GM23338 (cell line): ENCODE measurements around the gene DNAJC13. TPM values are rescaled to one million over a fixed set of nuclear protein-coding genes. Genes with fewer than 3 reads are reported as not detected.
A peak's percentile ranks its signal among the peaks of the same experiment; 100 is the strongest.

Source experiments
- ATAC-seq: fragments of 200-7000 bp; cut with Tn5 transposase; 3 replicates; pipeline ENCODE4 v1.9.1; 2020
- DNase-seq: peaks from one replicate; pipeline ENCODE4 v3.0.0-alpha.2; 2015; ENCODE audit warnings: low spot score
- H2AFZ ChIP-seq: fragments of 200-600 bp; sonication (generic); 2 replicates; pipeline ENCODE4 v1.8.0; 2016; ENCODE audit warnings: antibody characterized with exemption, mild to moderate bottlenecking, moderate library complexity
- H3F3A ChIP-seq: fragments of 200-600 bp; sonication (generic); replicated peaks from 2 replicates; pipeline ENCODE4 v1.8.0; 2017; ENCODE audit warnings: antibody characterized with exemption, mixed run types, low read depth
- H3K27ac ChIP-seq: fragments of 200-600 bp; sonication (generic); 2 replicates; pipeline ENCODE4 v1.6.1; 2016; ENCODE audit warnings: low read depth
- H3K27me3 ChIP-seq: fragments of 200-600 bp; sonication (generic); 2 replicates; pipeline ENCODE4 v1.8.0; 2016; ENCODE audit warnings: mild to moderate bottlenecking, mixed run types, moderate library complexity; ENCODE audit not compliant: insufficient read depth
- H3K36me3 ChIP-seq: fragments of 200-600 bp; sonication (generic); 2 replicates; pipeline ENCODE4 v1.8.0; 2016; ENCODE audit warnings: mild to moderate bottlenecking; ENCODE audit not compliant: insufficient read depth
- H3K4me1 ChIP-seq: fragments of 200-600 bp; sonication (generic); 2 replicates; pipeline ENCODE4 v1.8.0; 2016; ENCODE audit warnings: mild to moderate bottlenecking, moderate library complexity; ENCODE audit not compliant: insufficient read depth
- H3K4me2 ChIP-seq: fragments of 200-600 bp; sonication (generic); 2 replicates; pipeline ENCODE4 v1.7.1; 2017; ENCODE audit warnings: mixed run types
- H3K4me3 ChIP-seq: fragments of 200-600 bp; sonication (generic); 2 replicates; pipeline ENCODE4 v1.6.1; 2016; ENCODE audit warnings: mixed run types
- H3K79me2 ChIP-seq: fragments of 200-600 bp; sonication (generic); replicated peaks from 2 replicates; pipeline ENCODE4 v1.8.0; 2017; ENCODE audit warnings: mild to moderate bottlenecking; ENCODE audit not compliant: insufficient read depth
- H3K9me2 ChIP-seq: fragments of 200-600 bp; sonication (generic); 2 replicates; pipeline ENCODE4 v1.8.0; 2017; ENCODE audit not compliant: insufficient read depth
- H4K20me1 ChIP-seq: fragments of 200-600 bp; sonication (generic); replicated peaks from 2 replicates; pipeline ENCODE4 v1.8.0; 2017; ENCODE audit warnings: mild to moderate bottlenecking; ENCODE audit not compliant: insufficient read depth
- H3K27ac Mint-ChIP-seq: 2 replicates; pipeline ENCODE4 v1.8.0; 2020; ENCODE audit warnings: inconsistent platforms, mild to moderate bottlenecking, moderate library complexity, mixed read lengths
- H3K27me3 Mint-ChIP-seq: 3 replicates; pipeline ENCODE4 v1.8.0; 2022; ENCODE audit warnings: low read depth, mild to moderate bottlenecking, moderate library complexity, mixed read lengths, inconsistent platforms; ENCODE audit not compliant: insufficient read depth, poor library complexity
- H3K36me3 Mint-ChIP-seq: 3 replicates; pipeline ENCODE4 v1.8.0; 2021; ENCODE audit warnings: low read depth, mild to moderate bottlenecking, inconsistent platforms, moderate library complexity, mixed read lengths
- H3K4me1 Mint-ChIP-seq: 3 replicates; pipeline ENCODE4 v1.8.0; 2020; ENCODE audit warnings: mild to moderate bottlenecking, inconsistent platforms, mixed read lengths
- H3K4me3 Mint-ChIP-seq: 3 replicates; pipeline ENCODE4 v1.8.0; 2021; ENCODE audit warnings: moderate library complexity, mild to moderate bottlenecking, inconsistent platforms, mixed read lengths
- H3K9me3 Mint-ChIP-seq: 3 replicates; pipeline ENCODE4 v1.8.0; 2020; ENCODE audit warnings: moderate library complexity, mild to moderate bottlenecking, inconsistent platforms, mixed read lengths
- CREB1 ChIP-seq: fragments of 250-450 bp; sonication (Bioruptor Pico); IDR thresholded peaks from 2 replicates; pipeline ENCODE4 v1.5.0; 2020; ENCODE audit warnings: low read depth, mild to moderate bottlenecking, moderate library complexity
- EZH2 ChIP-seq: fragments of 200-600 bp; sonication (generic); IDR thresholded peaks from one replicate; pipeline ENCODE4 v1.8.0; 2017; ENCODE audit warnings: antibody characterized with exemption, mild to moderate bottlenecking, low read depth; ENCODE audit not compliant: unreplicated experiment
- EZH2phosphoT487 ChIP-seq: fragments of 200-600 bp; sonication (generic); IDR thresholded peaks from one replicate; pipeline ENCODE4 v1.8.1; 2018; ENCODE audit warnings: antibody characterized with exemption; ENCODE audit not compliant: unreplicated experiment
- JUNB ChIP-seq: IDR thresholded peaks from one replicate; pipeline ENCODE4 v1.6.1; 2016; ENCODE audit warnings: antibody characterized with exemption; ENCODE audit not compliant: unreplicated experiment
- NANOG ChIP-seq: IDR thresholded peaks from 2 replicates; pipeline ENCODE4 v1.6.1; 2016; ENCODE audit warnings: antibody characterized with exemption, borderline replicate concordance
- POLR2AphosphoS5 ChIP-seq: IDR thresholded peaks from 2 replicates; pipeline ENCODE4 v1.6.1; 2016; ENCODE audit warnings: antibody characterized with exemption, low read depth
- STAT1 ChIP-seq: IDR thresholded peaks from one replicate; pipeline ENCODE4 v1.6.1; 2016; ENCODE audit warnings: antibody characterized with exemption; ENCODE audit not compliant: unreplicated experiment
- ZNF114 ChIP-seq: fragments of 250-450 bp; sonication (Bioruptor Pico); IDR thresholded peaks from 2 replicates; pipeline ENCODE4 v1.5.0; 2020; ENCODE audit warnings: mild to moderate bottlenecking, moderate library complexity
- ZNF331 ChIP-seq: fragments of 250-450 bp; sonication (Bioruptor Pico); IDR thresholded peaks from 2 replicates; pipeline ENCODE4 v1.5.0; 2020; ENCODE audit warnings: low read depth, mild to moderate bottlenecking, moderate library complexity
- polyA plus RNA-seq: library from polyadenylated mRNA; unstranded; fragments of >200 nt; fragmentation: Nextera tagmentation; extraction: Ambion mirVana; gene quantifications from 2 replicates; pipeline ENCODE4 v1.2.1, GENCODE V29; 2016
- total RNA-seq: library from RNA; depleted of rRNA; stranded (reverse); fragments of >200 nt; shearing (Covaris generic); gene quantifications from 2 replicates; pipeline ENCODE4 v1.2.3, GENCODE V29; 2014
- TF ChIP-seq, protein P1 (sequence below): IDR thresholded peaks from one replicate; pipeline ENCODE4 v1.6.1; 2018; ENCODE audit warnings: antibody characterized with exemption; ENCODE audit not compliant: unreplicated experiment
- TF ChIP-seq, protein P2 (sequence below), 2 experiments: fragments of 200-600 bp in 1 of 2; sonication (generic) in 1 of 2; conservative IDR thresholded peaks; 2 replicates each; pipeline versions ENCODE4 v1.5.1 to v1.6.1; 2016 to 2017; ENCODE audit warnings: antibody characterized with exemption in 2 of 2, low read depth in 2 of 2, mild to moderate bottlenecking in 2 of 2, moderate library complexity in 1 of 2
- TF ChIP-seq, protein P3 (sequence below): fragments of 250-450 bp; sonication (Bioruptor Pico); IDR thresholded peaks from 2 replicates; pipeline ENCODE4 v1.5.0; 2020; ENCODE audit warnings: mild to moderate bottlenecking, moderate library complexity
- TF ChIP-seq, protein P4 (sequence below): IDR thresholded peaks from 2 replicates; pipeline ENCODE4 v1.6.1; 2016; ENCODE audit warnings: antibody characterized with exemption

DNAJC13 gene
- total and polyA plus RNA-seq, 2 experiments from 2014 or later = 8.3 to 33.6 TPM

DNA sequence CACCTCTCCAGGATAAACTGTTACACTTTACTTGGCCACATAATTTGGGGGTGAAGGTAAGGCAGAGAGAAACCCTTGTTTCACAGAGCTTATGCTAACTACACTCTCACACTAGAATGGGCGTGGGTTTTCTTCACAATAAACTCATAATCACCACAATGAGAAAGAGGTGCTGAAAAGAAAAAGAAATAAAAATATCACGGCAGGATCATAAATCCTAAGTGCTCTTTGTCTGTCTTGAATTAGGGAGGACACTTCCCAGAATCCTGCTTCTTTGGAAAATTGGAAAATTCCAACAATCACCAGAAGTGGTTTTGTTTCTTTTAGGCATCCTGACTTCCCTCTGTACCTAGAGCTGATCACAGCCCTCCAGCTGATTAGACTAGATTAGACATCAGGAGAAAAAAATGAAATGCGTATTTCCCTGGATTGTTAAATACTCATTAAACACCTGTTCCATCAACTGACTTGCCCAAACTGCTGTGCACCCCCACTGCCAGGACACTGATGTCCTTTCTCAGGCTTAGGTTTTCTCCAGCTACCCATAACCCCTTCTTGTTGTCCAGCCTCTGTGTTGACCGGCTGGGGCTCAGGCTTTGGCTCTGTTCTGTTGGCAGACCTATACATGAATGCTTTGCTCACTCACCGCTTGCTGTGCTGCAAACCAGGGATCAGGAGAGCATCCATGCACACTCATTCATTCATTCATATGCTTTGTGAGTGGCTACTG, 138.2 kb downstream of the DNAJC13 start:
- Histone ChIP-seq H2AFZ (no peak overlapping the region), H3K4me1 (peaks cover 17% of the 10 kb centered on the region; the same call in 1 of the 2 replicates), H3K36me3 (no peaks in the 10 kb centered on the region), H3K27me3 (no peaks in the 10 kb centered on the region), H3F3A (no peaks in the 10 kb centered on the region), H4K20me1 (no peaks in the 10 kb centered on the region), H3K4me2 (peak overlapping the region; percentile 38; the same call in 1 of the 2 replicates), H3K79me2 (no peaks in the 10 kb centered on the region), H3K27ac (no peak overlapping the region), H3K4me3 (no peak overlapping the region), H3K9me2 (no peaks in the 10 kb centered on the region)
- H3K27me3 Mint-ChIP-seq = no peaks in the 10 kb centered on the region
- no peak for TF ChIP-seq NANOG
- TF ChIP-seq EZH2phosphoT487 = no peak
- TF ChIP-seq ZNF114 (CRISPR knock-in tag) = no peak
- no peak for TF ChIP-seq ZNF331 (CRISPR knock-in tag)
- TF ChIP-seq, protein P1, sequence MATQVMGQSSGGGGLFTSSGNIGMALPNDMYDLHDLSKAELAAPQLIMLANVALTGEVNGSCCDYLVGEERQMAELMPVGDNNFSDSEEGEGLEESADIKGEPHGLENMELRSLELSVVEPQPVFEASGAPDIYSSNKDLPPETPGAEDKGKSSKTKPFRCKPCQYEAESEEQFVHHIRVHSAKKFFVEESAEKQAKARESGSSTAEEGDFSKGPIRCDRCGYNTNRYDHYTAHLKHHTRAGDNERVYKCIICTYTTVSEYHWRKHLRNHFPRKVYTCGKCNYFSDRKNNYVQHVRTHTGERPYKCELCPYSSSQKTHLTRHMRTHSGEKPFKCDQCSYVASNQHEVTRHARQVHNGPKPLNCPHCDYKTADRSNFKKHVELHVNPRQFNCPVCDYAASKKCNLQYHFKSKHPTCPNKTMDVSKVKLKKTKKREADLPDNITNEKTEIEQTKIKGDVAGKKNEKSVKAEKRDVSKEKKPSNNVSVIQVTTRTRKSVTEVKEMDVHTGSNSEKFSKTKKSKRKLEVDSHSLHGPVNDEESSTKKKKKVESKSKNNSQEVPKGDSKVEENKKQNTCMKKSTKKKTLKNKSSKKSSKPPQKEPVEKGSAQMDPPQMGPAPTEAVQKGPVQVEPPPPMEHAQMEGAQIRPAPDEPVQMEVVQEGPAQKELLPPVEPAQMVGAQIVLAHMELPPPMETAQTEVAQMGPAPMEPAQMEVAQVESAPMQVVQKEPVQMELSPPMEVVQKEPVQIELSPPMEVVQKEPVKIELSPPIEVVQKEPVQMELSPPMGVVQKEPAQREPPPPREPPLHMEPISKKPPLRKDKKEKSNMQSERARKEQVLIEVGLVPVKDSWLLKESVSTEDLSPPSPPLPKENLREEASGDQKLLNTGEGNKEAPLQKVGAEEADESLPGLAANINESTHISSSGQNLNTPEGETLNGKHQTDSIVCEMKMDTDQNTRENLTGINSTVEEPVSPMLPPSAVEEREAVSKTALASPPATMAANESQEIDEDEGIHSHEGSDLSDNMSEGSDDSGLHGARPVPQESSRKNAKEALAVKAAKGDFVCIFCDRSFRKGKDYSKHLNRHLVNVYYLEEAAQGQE = no peak
- TF ChIP-seq, protein P2, sequence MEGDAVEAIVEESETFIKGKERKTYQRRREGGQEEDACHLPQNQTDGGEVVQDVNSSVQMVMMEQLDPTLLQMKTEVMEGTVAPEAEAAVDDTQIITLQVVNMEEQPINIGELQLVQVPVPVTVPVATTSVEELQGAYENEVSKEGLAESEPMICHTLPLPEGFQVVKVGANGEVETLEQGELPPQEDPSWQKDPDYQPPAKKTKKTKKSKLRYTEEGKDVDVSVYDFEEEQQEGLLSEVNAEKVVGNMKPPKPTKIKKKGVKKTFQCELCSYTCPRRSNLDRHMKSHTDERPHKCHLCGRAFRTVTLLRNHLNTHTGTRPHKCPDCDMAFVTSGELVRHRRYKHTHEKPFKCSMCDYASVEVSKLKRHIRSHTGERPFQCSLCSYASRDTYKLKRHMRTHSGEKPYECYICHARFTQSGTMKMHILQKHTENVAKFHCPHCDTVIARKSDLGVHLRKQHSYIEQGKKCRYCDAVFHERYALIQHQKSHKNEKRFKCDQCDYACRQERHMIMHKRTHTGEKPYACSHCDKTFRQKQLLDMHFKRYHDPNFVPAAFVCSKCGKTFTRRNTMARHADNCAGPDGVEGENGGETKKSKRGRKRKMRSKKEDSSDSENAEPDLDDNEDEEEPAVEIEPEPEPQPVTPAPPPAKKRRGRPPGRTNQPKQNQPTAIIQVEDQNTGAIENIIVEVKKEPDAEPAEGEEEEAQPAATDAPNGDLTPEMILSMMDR (conservative IDR thresholded peaks at IDR 0.05; ENCODE audit: low read depth in 2 of 2) = no peak
- TF ChIP-seq, protein P3, sequence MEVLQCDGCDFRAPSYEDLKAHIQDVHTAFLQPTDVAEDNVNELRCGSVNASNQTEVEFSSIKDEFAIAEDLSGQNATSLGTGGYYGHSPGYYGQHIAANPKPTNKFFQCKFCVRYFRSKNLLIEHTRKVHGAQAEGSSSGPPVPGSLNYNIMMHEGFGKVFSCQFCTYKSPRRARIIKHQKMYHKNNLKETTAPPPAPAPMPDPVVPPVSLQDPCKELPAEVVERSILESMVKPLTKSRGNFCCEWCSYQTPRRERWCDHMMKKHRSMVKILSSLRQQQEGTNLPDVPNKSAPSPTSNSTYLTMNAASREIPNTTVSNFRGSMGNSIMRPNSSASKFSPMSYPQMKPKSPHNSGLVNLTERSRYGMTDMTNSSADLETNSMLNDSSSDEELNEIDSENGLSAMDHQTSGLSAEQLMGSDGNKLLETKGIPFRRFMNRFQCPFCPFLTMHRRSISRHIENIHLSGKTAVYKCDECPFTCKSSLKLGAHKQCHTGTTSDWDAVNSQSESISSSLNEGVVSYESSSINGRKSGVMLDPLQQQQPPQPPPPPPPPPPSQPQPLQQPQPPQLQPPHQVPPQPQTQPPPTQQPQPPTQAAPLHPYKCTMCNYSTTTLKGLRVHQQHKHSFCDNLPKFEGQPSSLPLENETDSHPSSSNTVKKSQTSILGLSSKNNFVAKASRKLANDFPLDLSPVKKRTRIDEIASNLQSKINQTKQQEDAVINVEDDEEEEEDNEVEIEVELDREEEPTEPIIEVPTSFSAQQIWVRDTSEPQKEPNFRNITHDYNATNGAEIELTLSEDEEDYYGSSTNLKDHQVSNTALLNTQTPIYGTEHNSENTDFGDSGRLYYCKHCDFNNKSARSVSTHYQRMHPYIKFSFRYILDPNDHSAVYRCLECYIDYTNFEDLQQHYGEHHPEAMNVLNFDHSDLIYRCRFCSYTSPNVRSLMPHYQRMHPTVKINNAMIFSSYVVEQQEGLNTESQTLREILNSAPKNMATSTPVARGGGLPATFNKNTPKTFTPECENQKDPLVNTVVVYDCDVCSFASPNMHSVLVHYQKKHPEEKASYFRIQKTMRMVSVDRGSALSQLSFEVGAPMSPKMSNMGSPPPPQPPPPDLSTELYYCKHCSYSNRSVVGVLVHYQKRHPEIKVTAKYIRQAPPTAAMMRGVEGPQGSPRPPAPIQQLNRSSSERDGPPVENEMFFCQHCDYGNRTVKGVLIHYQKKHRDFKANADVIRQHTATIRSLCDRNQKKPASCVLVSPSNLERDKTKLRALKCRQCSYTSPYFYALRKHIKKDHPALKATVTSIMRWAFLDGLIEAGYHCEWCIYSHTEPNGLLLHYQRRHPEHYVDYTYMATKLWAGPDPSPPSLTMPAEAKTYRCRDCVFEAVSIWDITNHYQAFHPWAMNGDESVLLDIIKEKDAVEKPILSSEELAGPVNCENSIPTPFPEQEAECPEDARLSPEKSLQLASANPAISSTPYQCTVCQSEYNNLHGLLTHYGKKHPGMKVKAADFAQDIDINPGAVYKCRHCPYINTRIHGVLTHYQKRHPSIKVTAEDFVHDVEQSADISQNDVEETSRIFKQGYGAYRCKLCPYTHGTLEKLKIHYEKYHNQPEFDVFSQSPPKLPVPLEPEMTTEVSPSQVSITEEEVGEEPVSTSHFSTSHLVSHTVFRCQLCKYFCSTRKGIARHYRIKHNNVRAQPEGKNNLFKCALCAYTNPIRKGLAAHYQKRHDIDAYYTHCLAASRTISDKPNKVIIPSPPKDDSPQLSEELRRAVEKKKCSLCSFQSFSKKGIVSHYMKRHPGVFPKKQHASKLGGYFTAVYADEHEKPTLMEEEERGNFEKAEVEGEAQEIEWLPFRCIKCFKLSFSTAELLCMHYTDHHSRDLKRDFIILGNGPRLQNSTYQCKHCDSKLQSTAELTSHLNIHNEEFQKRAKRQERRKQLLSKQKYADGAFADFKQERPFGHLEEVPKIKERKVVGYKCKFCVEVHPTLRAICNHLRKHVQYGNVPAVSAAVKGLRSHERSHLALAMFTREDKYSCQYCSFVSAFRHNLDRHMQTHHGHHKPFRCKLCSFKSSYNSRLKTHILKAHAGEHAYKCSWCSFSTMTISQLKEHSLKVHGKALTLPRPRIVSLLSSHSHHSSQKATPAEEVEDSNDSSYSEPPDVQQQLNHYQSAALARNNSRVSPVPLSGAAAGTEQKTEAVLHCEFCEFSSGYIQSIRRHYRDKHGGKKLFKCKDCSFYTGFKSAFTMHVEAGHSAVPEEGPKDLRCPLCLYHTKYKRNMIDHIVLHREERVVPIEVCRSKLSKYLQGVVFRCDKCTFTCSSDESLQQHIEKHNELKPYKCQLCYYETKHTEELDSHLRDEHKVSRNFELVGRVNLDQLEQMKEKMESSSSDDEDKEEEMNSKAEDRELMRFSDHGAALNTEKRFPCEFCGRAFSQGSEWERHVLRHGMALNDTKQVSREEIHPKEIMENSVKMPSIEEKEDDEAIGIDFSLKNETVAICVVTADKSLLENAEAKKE (CRISPR knock-in tag) = no peak
- TF ChIP-seq, protein P4, sequence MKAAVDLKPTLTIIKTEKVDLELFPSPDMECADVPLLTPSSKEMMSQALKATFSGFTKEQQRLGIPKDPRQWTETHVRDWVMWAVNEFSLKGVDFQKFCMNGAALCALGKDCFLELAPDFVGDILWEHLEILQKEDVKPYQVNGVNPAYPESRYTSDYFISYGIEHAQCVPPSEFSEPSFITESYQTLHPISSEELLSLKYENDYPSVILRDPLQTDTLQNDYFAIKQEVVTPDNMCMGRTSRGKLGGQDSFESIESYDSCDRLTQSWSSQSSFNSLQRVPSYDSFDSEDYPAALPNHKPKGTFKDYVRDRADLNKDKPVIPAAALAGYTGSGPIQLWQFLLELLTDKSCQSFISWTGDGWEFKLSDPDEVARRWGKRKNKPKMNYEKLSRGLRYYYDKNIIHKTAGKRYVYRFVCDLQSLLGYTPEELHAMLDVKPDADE = no peak
- TF ChIP-seq POLR2AphosphoS5 = no peak
- TF ChIP-seq JUNB = no peak
- TF ChIP-seq CREB1 = no peak
- no peak for TF ChIP-seq STAT1
- no peak for TF ChIP-seq EZH2
- H3K27ac Mint-ChIP-seq = no peak overlapping the region
- H3K4me3 Mint-ChIP-seq = no peak overlapping the region
- H3K4me1 Mint-ChIP-seq = peaks cover 26% of the 10 kb centered on the region
- H3K36me3 Mint-ChIP-seq = no peaks in the 10 kb centered on the region
- DNase-seq (no peak), ATAC-seq (no peak)
- no peaks in the 10 kb centered on the region for H3K9me3 Mint-ChIP-seq
